HCT116 (cell line): ENCODE measurements around the gene OR6B1. TPM values are rescaled to one million over a fixed set of nuclear protein-coding genes. Genes with fewer than 3 reads are reported as not detected.

Experiments used
- ATAC-seq: fragments of 200-7000 bp; cut with Tn5 transposase; 2 replicates; pipeline ENCODE4 v1.9.1; 2020; ENCODE audit warnings: mild to moderate bottlenecking, moderate library complexity
- BruUV-seq: library from RNA; stranded (reverse); fragments of 400-500 nt; replicated peaks from 2 replicates; lab custom pipeline; 2021; lab: Mats Ljungman, UMichigan
- CTCF ChIA-PET: fragments of 300-600 bp; sonication (Branson Sonifier 250); formaldehyde crosslinking; loops from one replicate; lab custom pipeline; 2021; ENCODE audit warnings: antibody characterized with exemption; lab: Charles Lee
- POLR2A ChIA-PET: fragments of 300-600, 350-600 bp; sonication (Branson Sonifier 250); formaldehyde crosslinking; loops from one replicate; lab custom pipeline; 2021; ENCODE audit warnings: antibody characterized with exemption; lab: Charles Lee
- RAD21 ChIA-PET, 2 experiments: fragments of 300-600 bp; sonication (Branson Sonifier 250); formaldehyde crosslinking; loops; one replicate each; lab custom pipeline; 2023; ENCODE audit warnings: low total read pairs in 2 of 2; ENCODE audit not compliant: uncharacterized antibody in 2 of 2, unreplicated experiment in 2 of 2, low non-redundant PET in 1 of 2; lab: Charles Lee
- DNase-seq: peaks from one replicate; pipeline ENCODE4 v3.0.0-alpha.2; 2010; ENCODE audit warnings: low read depth, low spot score
- H2AFZ ChIP-seq: fragments of 200-600 bp; shearing (Covaris generic), sonication (generic); 2 replicates; pipeline ENCODE4 v1.6.1; 2017; ENCODE audit warnings: low read depth, mixed run types, mixed read lengths, antibody characterized with exemption, low read length; ENCODE audit not compliant: poor library complexity, severe bottlenecking
- H3K27ac ChIP-seq: 2 replicates; pipeline ENCODE4 v1.5.1; 2012; ENCODE audit warnings: low read depth, low read length
- H3K27me3 ChIP-seq: fragments of 200-600 bp; sonication (generic); 2 replicates; pipeline ENCODE4 v1.6.1; 2016; ENCODE audit warnings: mixed run types, low read length, mixed read lengths; ENCODE audit not compliant: insufficient read depth
- H3K36me3 ChIP-seq, 2 experiments: fragments of 200-500 bp in 1 of 2; fragments of 200-600 bp in 1 of 2; sonication (Bioruptor generic) in 1 of 2; sonication (generic) in 1 of 2; 2 replicates each; pipeline versions ENCODE4 v1.5.1 to v1.6.1; 2014 to 2016; ENCODE audit warnings: low read length in 2 of 2, inconsistent platforms in 1 of 2, mixed read lengths in 1 of 2, mixed run types in 1 of 2; ENCODE audit not compliant: insufficient read depth in 2 of 2, control insufficient read depth in 1 of 2
- H3K4me1 ChIP-seq, 2 experiments: fragments of 200-600 bp in 1 of 2; sonication (generic) in 1 of 2; 2 replicates each; pipeline versions ENCODE4 v1.5.1 to v1.6.1; 2012 to 2017; ENCODE audit warnings: low read length in 2 of 2, inconsistent platforms in 1 of 2, mild to moderate bottlenecking in 1 of 2, mixed read lengths in 1 of 2, mixed run types in 1 of 2, moderate library complexity in 1 of 2; ENCODE audit not compliant: insufficient read depth in 2 of 2, control insufficient read depth in 1 of 2
- H3K4me2 ChIP-seq: fragments of 200-600 bp; sonication (generic); 2 replicates; pipeline ENCODE4 v1.6.1; 2017; ENCODE audit warnings: mixed run types, low read length, mixed read lengths
- H3K4me3 ChIP-seq, 2 experiments: fragments of 200-600 bp in 1 of 2; sonication (generic) in 1 of 2; replicated peaks in 1 of 2; 2 replicates each; pipeline ENCODE4 v1.5.1; 2011 to 2016; ENCODE audit warnings: low read length in 2 of 2, control low read depth in 1 of 2, low read depth in 1 of 2, mild to moderate bottlenecking in 1 of 2, mixed read lengths in 1 of 2, mixed run types in 1 of 2
- H3K79me2 ChIP-seq: fragments of 200-600 bp; sonication (generic); 2 replicates; pipeline ENCODE4 v1.6.1; 2017; ENCODE audit warnings: mild to moderate bottlenecking, mixed run types, low read length, moderate library complexity, mixed read lengths; ENCODE audit not compliant: insufficient read depth
- H3K9ac ChIP-seq: fragments of 200-600 bp; sonication (generic); 2 replicates; pipeline ENCODE4 v1.6.1; 2016; ENCODE audit warnings: low read length, mixed read lengths
- H3K9me2 ChIP-seq: fragments of 200-600 bp; sonication (generic), shearing (Covaris generic); 2 replicates; pipeline ENCODE4 v1.6.1; 2017; ENCODE audit warnings: mixed run types, mild to moderate bottlenecking, moderate library complexity; ENCODE audit not compliant: insufficient read depth
- H3K9me3 ChIP-seq, 2 experiments: fragments of 200-500 bp in 1 of 2; fragments of 200-600 bp in 1 of 2; sonication (Bioruptor generic) in 1 of 2; sonication (generic) in 1 of 2; 2 replicates each; pipeline ENCODE4 v1.6.1; 2014 to 2017; ENCODE audit warnings: low read length in 2 of 2, mixed read lengths in 2 of 2, inconsistent platforms in 1 of 2, low read depth in 1 of 2, mild to moderate bottlenecking in 1 of 2, mixed run types in 1 of 2, moderate library complexity in 1 of 2; ENCODE audit not compliant: control insufficient read depth in 1 of 2, insufficient read depth in 1 of 2
- H4K20me1 ChIP-seq: fragments of 200-600 bp; sonication (generic), shearing (Covaris generic); 2 replicates; pipeline ENCODE4 v1.6.1; 2017; ENCODE audit warnings: mixed run types, mild to moderate bottlenecking, moderate library complexity; ENCODE audit not compliant: insufficient read depth
- CBX3 ChIP-seq: IDR thresholded peaks from 2 replicates; pipeline ENCODE4 v1.6.1; 2012; ENCODE audit warnings: low read depth
- ELF1 ChIP-seq: IDR thresholded peaks from 2 replicates; pipeline ENCODE4 v1.6.1; 2012; ENCODE audit warnings: low read depth, borderline replicate concordance
- POLR2A ChIP-seq: IDR thresholded peaks from 2 replicates; pipeline ENCODE4 v1.7.0; 2011; ENCODE audit warnings: borderline replicate concordance; ENCODE audit not compliant: insufficient read depth, insufficient read length; ENCODE audit errors: extremely low read depth
- RAD21 ChIP-seq: IDR thresholded peaks from 2 replicates; pipeline ENCODE4 v1.6.1; 2012; ENCODE audit warnings: low read depth, mild to moderate bottlenecking
- SIN3A ChIP-seq: IDR thresholded peaks from 2 replicates; pipeline ENCODE4 v1.6.1; 2012; ENCODE audit warnings: low read depth
- SP1 ChIP-seq: IDR thresholded peaks from 2 replicates; pipeline ENCODE4 v1.6.1; 2012; ENCODE audit warnings: low read depth
- YY1 ChIP-seq: IDR thresholded peaks from 2 replicates; pipeline ENCODE4 v1.6.1; 2011; ENCODE audit warnings: low read length, low read depth, moderate library complexity, mild to moderate bottlenecking; ENCODE audit not compliant: insufficient replicate concordance; ENCODE audit errors: extremely low read depth
- ZNF274 ChIP-seq: fragments of 200-500 bp; sonication (Bioruptor generic); IDR thresholded peaks from 2 replicates; pipeline ENCODE4 v1.6.1; 2014; ENCODE audit warnings: mild to moderate bottlenecking, low read depth, low read length, inconsistent platforms
- intact Hi-C: fragments of 100-400 bp; cut with micrococcal nuclease; formaldehyde crosslinking; loops from 2 replicates; pipeline ENCODE4 v1.10.0; 2022
- total RNA-seq: library from RNA; stranded (reverse); gene quantifications from one replicate; pipeline ENCODE4 v1.2.1, GENCODE V29; 2021; ENCODE audit not compliant: unreplicated experiment
- TF ChIP-seq, protein P1 (sequence below), 3 experiments: fragments of 200-600 bp in 1 of 3; sonication (generic) in 1 of 3; IDR thresholded peaks in 2 of 3; conservative IDR thresholded peaks in 1 of 3; 2 replicates each; pipeline ENCODE4 v1.5.1; 2012 to 2017; ENCODE audit warnings: low read depth in 2 of 3, low read length in 2 of 3, antibody characterized with exemption in 1 of 3, borderline replicate concordance in 1 of 3, control low read depth in 1 of 3, mild to moderate bottlenecking in 1 of 3, mixed read lengths in 1 of 3, mixed run types in 1 of 3, moderate library complexity in 1 of 3; ENCODE audit not compliant: insufficient read depth in 1 of 3
- TF ChIP-seq, protein P2 (sequence below): IDR thresholded peaks from 2 replicates; pipeline ENCODE4 v1.6.1; 2012

OR6B1 gene
- total RNA-seq, 1 experiment from 2014 or later, result not detected

DNA sequence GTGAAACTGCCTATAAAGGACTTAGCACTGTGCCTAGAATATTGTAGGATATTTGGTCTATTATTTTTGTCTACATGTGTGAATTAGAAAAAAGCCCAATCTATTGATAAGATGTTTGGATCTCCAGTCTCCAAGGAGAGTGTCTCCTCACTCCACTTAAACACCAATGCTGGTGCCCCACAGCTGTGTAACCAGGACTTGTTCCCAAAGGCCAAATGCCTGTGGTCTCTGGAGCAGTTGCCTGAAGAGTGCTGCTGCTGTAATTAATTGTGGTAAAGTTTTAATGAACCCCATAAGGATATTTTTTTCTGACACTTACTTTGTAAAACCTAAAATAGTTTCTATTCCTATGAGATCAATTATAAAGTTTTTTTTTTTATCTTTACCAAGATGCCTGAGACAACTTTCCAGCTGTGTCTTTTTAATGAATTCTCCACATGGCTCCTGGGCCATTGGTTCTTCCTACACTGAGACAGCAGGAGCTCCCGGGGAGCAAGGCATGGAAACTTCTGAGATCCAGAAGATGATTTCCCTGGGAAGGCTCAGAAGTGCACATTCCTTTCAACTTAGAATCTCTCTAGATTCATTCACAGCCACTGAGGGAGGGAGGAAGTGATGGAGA, 37.4 kb downstream of the OR6B1 start:
- intact Hi-C loops, result no loop called here
- no peaks in the 10 kb centered on the region for H3K9me3 ChIP-seq
- H2AFZ ChIP-seq, result no peak overlapping the region
- DNase-seq, result no peak
- no peaks in the 10 kb centered on the region for H4K20me1 ChIP-seq
- H3K27me3 ChIP-seq, result no peaks in the 10 kb centered on the region
- BruUV-seq, result no TSS peak
- no peak for ATAC-seq
- H3K9ac ChIP-seq, result no peak overlapping the region
- TF ChIP-seq ELF1 (no peak), SIN3A (no peak), ZNF274 (no peak), SP1 (no peak), YY1 (no peak), CBX3 (no peak), POLR2A (no peak), RAD21 (no peak)
- TF ChIP-seq, protein P1, sequence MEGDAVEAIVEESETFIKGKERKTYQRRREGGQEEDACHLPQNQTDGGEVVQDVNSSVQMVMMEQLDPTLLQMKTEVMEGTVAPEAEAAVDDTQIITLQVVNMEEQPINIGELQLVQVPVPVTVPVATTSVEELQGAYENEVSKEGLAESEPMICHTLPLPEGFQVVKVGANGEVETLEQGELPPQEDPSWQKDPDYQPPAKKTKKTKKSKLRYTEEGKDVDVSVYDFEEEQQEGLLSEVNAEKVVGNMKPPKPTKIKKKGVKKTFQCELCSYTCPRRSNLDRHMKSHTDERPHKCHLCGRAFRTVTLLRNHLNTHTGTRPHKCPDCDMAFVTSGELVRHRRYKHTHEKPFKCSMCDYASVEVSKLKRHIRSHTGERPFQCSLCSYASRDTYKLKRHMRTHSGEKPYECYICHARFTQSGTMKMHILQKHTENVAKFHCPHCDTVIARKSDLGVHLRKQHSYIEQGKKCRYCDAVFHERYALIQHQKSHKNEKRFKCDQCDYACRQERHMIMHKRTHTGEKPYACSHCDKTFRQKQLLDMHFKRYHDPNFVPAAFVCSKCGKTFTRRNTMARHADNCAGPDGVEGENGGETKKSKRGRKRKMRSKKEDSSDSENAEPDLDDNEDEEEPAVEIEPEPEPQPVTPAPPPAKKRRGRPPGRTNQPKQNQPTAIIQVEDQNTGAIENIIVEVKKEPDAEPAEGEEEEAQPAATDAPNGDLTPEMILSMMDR (IDR thresholded peaks at IDR 0.05 in 2 of 3, conservative IDR thresholded peaks at IDR 0.05 in 1 of 3; ENCODE audit: borderline replicate concordance in 1 of 3, insufficient read depth in 1 of 3, low read depth in 2 of 3, low read length in 2 of 3), result no peak
- TF ChIP-seq, protein P2, sequence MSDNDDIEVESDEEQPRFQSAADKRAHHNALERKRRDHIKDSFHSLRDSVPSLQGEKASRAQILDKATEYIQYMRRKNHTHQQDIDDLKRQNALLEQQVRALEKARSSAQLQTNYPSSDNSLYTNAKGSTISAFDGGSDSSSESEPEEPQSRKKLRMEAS, result no peak
- no peaks in the 10 kb centered on the region for H3K4me1 ChIP-seq
- POLR2A ChIA-PET, result no interaction called here
- CTCF ChIA-PET, result no interaction called here
- no peaks in the 10 kb centered on the region for H3K36me3 ChIP-seq
- no peak overlapping the region for H3K4me2 ChIP-seq
- H3K27ac ChIP-seq, result no peak overlapping the region
- no peaks in the 10 kb centered on the region for H3K9me2 ChIP-seq
- RAD21 ChIA-PET, result no interaction called here
- no peaks in the 10 kb centered on the region for H3K79me2 ChIP-seq
- no peak overlapping the region for H3K4me3 ChIP-seq
